Superior temporal gyrus (tissue), 1 donor: ENCODE data around the gene ARHGEF6.
A peak's percentile ranks its signal among the peaks of the same experiment; 100 is the strongest.

Experiments used
- DNase-seq: peaks from one replicate; pipeline ENCODE4 v3.0.0-alpha.2; 2016; ENCODE audit errors: extremely low spot score

The ARHGEF6 gene

DNA sequence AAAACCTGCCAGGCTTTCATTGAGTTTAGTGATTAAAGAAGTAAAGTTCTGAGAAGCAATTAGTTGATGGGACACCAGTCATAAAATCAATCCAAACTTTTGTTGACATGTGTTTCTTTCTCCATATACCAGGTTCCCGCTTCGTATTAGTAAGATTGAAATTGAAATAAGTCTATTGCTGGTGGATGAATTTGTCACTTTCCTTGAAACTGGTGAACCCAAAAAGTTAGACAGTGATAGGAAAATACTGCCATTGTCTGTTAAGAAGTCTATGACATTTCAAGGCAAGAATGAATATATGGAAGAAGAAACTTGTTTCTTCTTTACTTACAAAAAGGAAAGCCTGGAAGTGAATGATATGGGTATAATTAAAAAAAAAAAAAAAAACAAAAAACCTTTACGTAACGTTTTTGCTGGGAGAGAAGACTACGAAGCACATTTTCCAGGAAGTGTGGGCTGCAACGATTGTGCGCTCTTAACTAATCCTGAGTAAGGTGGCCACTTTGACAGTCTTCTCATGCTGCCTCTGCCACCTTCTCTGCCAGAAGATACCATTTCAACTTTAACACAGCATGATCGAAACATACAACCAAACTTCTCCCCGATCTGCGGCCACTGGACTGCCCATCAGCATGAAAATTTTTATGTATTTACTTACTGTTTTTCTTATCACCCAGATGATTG, 132.9 kb downstream of the ARHGEF6 start, which contains the start of gene CD40LG:
CD40LG (plus strand) TSS at position 482 of the 684 bp plus-strand sequence; CDS start at position 573, 91 bp downstream.
- DNase-seq = no peak

DNA sequence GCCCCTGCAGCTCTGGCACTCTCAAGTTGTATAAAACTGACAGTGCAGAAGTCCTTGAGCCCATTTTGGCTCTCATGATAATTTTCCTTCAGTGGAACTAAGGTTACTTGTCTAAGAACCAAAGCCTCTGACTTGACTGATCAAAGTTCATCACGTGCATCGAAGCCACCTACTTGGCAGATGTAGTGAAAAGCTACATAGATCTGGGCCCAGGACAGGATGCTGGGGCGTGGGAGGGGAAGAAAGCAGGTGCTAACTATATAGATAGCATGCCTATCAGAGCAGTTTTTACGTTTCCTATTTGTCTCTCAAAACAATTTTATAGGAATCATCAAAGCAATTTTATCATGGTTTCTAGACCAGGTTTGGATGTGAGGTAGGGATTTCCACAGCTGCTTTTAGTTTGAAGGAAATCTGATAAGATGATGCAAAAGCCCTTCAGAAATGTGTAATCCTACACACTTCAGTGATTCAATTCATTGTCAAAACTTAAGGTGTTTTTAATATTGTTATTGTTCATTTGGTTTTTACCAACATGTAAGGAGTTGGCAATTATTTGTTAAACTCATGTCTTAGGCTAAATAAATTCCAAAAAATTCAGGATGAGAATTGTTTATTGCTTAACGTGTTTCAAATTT, 134.0 kb downstream of the ARHGEF6 start:
- DNase-seq = no peak

DNA sequence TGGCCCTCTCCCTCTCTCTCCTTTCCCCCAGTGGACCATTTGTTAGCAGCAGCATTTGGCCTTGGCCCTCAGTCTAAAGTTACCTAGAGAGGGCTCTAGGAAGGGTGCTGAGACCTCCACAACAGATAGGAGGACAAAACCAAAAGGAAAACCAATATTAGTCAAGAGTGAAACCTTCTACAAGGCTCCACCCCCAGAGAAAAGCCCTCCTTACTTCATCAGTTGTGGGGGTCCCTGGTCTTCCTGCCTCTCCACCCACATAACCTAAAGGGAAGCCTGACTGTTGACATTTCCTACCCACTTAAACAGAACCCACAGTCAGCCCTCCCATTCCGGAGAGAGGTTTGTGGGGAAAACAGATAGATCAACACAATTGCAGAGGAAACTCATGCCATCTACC, 137.5 kb downstream of the ARHGEF6 start:
- DNase-seq = no peak

DNA sequence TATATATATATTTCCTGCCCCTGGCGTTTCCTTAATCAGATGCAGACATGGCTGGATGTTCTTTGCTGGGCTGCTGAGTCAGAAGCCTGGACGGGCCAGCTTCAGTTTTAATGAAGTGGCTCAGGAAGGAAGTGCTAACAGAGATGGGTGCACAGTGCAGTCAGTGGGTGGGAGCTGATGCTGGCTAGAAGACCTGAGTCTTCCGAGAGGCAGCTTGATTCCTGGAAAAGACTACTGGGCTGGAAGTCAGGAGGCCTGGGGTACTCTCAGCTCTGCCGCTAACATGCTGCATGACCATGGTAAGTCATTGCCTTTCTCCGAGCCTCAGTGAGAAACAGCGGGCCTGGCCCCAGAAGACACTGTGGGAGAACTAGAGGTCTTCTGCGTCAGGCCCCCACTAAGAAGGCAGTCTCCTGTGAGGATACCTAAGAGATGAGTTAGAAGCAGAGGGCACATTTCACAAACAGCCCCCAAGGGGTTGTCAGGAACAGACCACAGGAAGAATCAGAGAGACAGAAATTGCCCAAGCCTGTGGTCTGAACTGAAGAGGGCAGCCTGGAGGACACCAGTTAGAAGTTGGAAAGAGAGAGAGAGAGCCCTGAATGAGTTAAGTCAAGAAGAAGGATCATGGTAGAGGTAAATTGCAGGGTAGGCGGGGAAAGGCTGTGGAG, 141.1 kb downstream of the ARHGEF6 start:
- DNase-seq = no peak

DNA sequence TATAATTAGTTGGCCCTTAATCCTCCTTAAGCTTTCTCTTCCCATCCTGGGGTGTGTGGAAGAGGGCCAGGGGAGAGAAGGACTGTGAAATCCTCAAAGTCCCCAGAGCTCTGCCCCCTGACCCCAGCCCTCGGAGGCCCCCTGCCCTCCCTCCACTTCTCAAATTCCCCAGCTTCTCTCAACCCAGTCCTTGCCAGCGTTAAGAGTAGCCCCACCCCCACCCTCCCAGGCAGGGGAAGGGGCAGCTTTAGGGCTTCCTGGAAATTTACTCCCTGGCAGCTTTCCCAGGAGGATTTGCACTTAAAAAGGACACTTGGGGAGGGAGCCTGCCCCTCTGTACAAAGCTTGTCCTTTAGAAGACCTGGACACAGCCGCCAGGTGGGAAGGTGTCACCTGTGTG, 144.6 kb downstream of the ARHGEF6 start:
- no peak for DNase-seq

DNA sequence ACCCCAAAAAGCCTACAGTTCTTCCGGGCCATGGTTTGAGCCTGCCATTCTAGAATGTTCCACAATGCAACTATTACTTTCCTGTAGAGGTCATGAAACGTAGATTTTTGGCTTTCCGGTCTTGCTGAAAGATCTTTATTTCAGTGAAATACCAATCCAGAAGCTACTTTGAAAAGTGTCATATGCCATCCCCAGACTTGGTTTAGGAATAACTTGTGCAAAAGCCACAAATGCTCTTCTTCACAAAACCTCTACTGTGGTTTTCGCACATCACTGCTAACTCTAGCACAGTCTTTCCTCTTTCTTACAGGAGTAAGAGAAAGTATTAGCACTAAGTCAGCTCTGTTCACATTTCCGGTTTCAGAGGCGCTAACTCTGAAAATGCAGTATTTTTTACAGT, 145.5 kb downstream of the ARHGEF6 start:
- DNase-seq = peak; percentile 6

DNA sequence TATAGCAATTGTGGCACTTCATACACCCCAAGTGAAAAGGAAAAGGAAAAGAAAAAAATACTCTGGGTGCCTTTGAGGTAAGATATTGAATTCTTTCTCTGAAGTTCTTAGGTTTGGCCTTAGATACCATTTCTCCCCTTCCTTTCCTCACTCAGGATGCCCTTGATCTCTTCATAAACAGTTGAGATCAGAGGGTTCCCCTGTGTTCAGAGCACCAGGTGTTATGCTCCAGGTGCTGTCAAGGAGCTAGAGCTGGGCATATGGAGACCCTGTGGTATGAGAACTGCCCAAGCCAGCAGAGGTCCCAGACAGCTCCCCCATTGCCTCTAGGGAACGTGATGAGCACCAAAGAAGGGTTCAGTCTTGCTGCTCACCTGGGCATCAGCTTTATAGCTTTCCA, 149.9 kb downstream of the ARHGEF6 start:
- no peak for DNase-seq

DNA sequence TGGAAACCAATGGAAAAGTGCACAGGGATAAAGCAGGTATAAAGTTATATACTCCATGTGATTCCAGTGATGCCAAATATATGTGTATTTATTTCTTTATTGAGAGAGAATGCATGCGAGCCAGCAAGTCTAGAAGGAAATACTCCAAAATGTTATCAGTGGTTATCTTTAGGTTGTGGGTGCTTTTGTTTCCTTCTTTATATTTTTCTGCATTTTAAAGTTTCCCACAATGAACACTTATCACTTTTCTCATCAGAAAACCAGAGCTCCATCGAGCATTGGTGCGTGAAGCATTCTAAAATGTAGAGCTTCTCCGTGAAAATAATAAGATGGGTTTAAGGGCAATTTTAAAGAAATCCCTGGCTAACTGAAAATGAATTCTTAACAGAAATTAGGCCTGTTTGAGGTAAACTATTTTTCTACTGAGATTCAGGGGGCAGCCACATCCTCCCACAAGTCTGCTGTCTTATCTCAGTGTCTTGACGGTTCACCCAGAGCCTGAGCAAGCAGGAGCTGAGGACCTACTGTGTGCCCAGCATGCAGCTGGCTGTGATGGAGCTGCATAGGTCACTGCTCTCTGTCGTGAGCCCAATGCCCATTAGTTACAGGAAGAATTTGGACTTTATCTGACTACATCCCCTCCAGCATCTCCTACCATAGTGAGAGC, 151.5 kb downstream of the ARHGEF6 start:
- no peak for DNase-seq

DNA sequence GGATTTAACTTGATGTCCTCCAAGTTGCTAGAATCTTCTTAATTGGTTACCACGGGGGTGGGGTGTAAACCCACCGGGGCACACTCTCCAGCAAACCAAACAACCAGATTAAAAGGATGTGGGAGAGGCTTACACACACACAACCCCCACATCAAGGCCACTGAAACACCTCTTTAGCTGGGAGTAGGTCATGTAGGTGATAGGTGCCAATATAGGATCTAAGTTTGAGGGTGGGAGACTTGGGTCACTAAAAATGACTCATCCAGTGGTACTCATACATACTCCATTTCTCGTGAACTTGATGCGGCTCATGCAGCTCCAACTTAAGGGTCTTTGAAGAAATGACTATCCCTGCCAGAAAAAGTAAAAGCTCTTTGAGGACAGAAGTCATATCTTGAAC, 153.3 kb downstream of the ARHGEF6 start:
- DNase-seq = no peak

DNA sequence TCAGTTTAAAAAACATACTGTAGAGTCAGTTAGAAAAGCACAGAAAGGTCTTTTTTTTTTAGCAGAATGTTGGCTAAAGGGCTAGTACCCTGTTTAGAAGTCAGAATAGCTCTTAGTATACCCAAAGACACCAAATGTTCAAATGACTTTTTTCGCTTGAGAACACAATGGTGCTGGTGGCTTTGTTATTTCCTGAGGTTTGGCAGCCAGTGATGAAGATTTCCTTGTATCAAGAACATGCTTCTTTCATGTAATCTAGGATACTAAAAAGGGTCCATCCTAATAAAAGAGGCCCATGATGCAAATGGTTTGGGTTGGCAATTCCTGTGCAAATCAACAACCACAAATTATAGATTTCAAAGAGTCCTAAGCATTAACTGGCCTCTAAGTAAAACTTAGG, 153.8 kb downstream of the ARHGEF6 start:
- DNase-seq = no peak

DNA sequence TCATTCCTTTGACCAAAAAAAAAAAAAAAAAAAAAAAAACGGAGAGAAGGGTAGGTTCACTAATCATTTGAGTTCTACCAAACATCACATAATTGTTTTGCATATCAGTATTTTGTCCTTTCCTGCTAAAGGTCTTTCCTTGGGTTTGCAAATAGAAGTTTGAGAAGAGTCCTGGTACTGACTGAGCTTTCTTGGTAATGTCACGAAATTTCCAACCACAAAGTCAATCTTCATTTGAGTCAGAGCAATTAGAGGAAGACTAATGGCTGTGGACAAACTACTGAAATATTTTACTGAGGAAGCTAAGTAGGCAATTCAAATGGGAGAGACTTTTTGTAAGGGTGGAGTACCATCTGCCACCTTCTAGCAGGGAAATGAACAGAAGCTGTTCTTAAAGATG, 154.5 kb downstream of the ARHGEF6 start:
- no peak for DNase-seq

DNA sequence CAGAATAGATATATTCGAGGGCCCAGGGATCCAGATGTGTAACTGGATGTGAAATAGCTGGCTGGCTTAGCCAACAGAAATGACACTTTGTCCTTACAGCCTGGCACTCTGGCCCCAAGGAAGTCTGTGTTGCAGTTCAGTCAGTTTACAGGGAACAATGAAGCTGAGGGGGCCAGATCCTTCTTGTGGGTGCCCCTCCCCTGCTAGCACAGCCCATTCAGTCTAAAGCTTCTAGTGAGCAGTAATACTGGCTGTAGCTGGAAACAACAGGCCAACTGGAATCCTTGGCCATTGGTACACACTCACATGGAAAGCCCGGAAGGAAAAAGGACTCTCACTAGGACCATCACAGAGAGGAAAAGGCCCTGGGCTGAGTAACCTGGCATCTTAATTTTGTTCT, 155.5 kb downstream of the ARHGEF6 start:
- no peak for DNase-seq

DNA sequence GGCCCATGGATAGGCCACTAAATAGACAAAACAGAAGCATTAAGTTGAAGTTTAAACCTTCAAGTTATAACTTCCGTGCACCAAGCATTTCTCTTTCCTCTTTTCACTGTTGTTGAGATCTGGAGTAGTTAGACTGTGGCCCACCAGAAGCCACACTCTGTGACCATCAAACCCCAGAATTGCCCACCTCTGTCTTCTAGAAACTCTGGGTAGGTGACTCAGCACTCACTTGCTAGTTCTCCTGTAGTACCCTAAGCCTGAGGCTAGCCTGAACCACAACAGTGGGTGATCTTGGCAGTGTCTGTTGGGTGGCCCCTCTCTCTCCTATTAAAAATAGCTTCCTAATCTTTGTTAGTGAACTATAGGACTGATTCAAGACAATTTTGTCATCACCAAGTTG, 157.3 kb downstream of the ARHGEF6 start:
- DNase-seq = no peak

DNA sequence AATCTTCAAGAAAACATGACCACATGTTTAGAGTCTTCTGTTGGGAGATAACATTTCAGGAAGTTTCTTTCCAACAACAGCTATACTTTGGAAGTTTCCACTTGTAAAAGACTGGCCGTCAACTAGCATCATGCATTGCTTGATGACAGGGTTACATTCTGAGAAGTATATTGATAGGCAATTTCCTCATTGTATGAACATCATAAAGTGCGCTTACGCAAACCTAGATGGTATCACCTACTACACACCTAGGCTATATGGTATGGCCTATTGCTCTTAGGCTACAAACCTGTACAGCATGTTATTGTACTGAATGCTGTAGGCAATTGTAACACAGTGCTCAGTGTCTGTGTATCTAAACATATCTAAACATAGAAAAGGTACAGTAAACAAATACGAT, 158.2 kb downstream of the ARHGEF6 start:
- no peak for DNase-seq

DNA sequence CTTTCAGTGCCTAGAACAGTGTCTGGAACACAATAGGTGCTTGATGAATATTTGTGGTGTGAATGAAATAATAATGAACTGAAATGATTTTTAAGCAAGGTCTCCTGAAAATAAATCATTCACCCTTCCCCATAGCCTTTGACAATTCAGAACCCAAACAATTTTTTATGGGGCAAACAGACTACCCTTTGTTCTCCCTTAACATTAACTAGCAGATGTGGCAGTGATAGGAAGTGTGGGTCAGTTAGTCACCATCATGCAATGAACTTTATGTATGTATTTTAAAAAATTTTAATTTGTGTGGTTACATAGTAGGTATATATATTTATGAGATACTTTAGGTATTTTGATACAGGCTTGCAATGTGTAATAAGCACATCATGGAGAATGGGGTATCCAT, 160.0 kb downstream of the ARHGEF6 start:
- DNase-seq = no peak

DNA sequence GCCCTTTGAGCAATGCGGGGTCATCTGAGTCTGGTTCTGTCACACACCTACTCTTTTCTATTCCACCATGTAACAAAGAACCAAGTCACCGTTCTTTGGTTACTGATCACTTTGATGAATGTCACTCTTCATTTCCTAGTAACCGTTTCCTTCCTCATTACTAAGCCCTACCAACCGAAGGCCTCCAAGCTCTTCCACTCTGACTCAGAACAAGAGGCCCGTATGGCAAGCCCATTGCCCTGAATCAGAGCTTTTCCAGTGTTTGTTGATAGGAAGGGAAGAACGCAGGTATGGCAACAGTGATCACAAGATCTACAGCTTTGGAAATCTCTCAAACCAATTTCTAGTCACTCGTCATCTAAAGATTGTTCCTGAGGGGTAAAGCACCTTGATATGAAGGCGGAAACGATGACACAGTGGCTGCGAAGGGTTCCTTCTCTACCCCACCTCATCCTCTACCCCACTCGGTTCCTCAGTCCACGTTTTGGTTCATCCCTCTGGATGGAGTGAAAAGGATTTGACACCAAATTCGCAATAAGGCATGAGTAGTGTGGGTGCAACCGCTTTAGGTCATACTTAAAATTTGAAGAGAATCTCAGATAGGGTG, 160.7 kb downstream of the ARHGEF6 start:
- no peak for DNase-seq

DNA sequence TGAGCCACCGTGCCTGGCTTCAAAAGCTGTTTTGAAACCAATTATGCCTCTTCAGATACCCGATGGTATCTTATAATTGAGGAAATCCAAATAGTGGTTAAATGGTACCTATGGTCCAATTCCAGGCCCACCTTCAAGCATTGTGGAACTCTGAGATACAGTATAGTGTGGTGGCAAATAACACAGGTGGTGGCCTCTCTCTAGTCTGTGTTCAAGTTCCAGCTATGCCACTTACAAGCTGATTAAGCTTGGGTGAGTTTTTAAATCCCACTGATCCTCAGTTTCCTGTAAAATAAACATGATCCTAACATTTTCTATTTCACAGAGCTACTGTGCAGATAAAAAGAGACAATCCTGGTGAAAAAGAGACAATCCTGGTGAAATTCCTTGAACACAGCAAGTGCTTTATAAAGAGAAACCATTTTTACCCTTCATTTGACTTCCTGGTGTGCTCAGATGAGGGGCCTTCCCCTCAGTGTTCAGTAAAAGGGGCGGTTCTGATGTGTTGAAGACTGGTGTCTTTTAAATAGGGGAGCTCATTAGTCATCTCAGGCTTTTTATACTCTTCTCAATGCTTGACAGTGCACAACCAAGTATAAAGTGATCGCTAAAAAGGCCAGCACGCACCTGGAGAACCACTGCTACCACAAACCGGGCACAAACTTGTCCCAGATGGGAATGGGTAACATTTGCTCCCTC, 163.6 kb downstream of the ARHGEF6 start:
- no peak for DNase-seq
